Astrocyte (in vitro differentiated cells and primary cell): ENCODE measurements around the gene KRT9.

Experiments
- CTCF ChIP-seq: IDR thresholded peaks from 2 replicates; pipeline ENCODE4 v1.5.1; 2011; ENCODE audit warnings: low read depth, mild to moderate bottlenecking, inconsistent platforms, low read length, moderate library complexity; ENCODE audit not compliant: insufficient read depth
- EZH2 ChIP-seq: IDR thresholded peaks from 2 replicates; pipeline ENCODE4 v1.6.1; 2012; ENCODE audit warnings: mild to moderate bottlenecking, low read length, inconsistent platforms; ENCODE audit not compliant: insufficient read depth

GRCh38 chr17:41534899-41535546 is 36.8 kb downstream of the KRT9 start:
- no peak for TF ChIP-seq CTCF
- TF ChIP-seq EZH2: no peak
